ENCODE results near the gene SALL4.
"Not testable (repeated sequence)": the region's sequence is repeated elsewhere in the genome, so short reads cannot be mapped to it uniquely, and the experiment has no call there.

SALL4 gene

GRCh38 chr20:51763965-51764602 is 38.2 kb downstream of the SALL4 start:
- DNase-seq: no peak

- no peak for DNase-seq
Measured at GRCh38 chr20:51760905-51761546, 41.3 kb downstream of the SALL4 start.

GRCh38 chr20:51759769-51760510 is 42.4 kb downstream of the SALL4 start:
- DNase-seq: no peak

- no peak for DNase-seq
Measured at GRCh38 chr20:51758978-51759544, 43.3 kb downstream of the SALL4 start.

GRCh38 chr20:51757226-51757625 is 45.1 kb downstream of the SALL4 start:
- no peak for DNase-seq

- DNase-seq: no peak
Measured at GRCh38 chr20:51756653-51757052, 45.7 kb downstream of the SALL4 start.

GRCh38 chr20:51753220-51753619 is 49.1 kb downstream of the SALL4 start:
- DNase-seq: not testable (repeated sequence)

GRCh38 chr20:51752343-51752951 is 49.9 kb downstream of the SALL4 start:
- no peak for DNase-seq

- no peak for DNase-seq
Measured at GRCh38 chr20:51750770-51751388, 51.4 kb downstream of the SALL4 start.

- peak; percentile 74 for DNase-seq
Measured at GRCh38 chr20:51750037-51750769, 52.1 kb downstream of the SALL4 start.

GRCh38 chr20:51749674-51750036 is 52.7 kb downstream of the SALL4 start:
- no peak for DNase-seq

GRCh38 chr20:51747182-51747911 is 55.0 kb downstream of the SALL4 start:
- no peak for DNase-seq

- DNase-seq: no peak
Measured at GRCh38 chr20:51745804-51746203, 56.5 kb downstream of the SALL4 start.

GRCh38 chr20:51740838-51741237 is 61.5 kb downstream of the SALL4 start:
- no peak for DNase-seq

- not testable (repeated sequence) for DNase-seq
Measured at GRCh38 chr20:51740308-51740707, 62.0 kb downstream of the SALL4 start.

- no peak for DNase-seq
Measured at GRCh38 chr20:51739722-51740249, 62.5 kb downstream of the SALL4 start.

- peak; percentile 8 for DNase-seq
Measured at GRCh38 chr20:51738877-51739447, 63.4 kb downstream of the SALL4 start.

GRCh38 chr20:51738261-51738660 is 64.1 kb downstream of the SALL4 start:
- not testable (repeated sequence) for DNase-seq

- no peak for DNase-seq
Measured at GRCh38 chr20:51736947-51737346, 65.4 kb downstream of the SALL4 start.

- DNase-seq: no peak
Measured at GRCh38 chr20:51735728-51736600, 66.4 kb downstream of the SALL4 start.
